GM04504 (cell line): ENCODE data around the gene CAMKMT.

Source experiments
- DNase-seq: peaks from one replicate; pipeline ENCODE4 v3.0.0-alpha.2; 2012; ENCODE audit warnings: low read depth

CAMKMT gene

GRCh38 chr2:44744961-44745892 is 383.5 kb downstream of the CAMKMT start:
- DNase-seq = no peak

GRCh38 chr2:44745922-44746766 is 384.4 kb downstream of the CAMKMT start:
- no peak for DNase-seq

GRCh38 chr2:44746856-44747615 is 385.3 kb downstream of the CAMKMT start:
- DNase-seq = no peak

GRCh38 chr2:44747794-44748193 is 386.0 kb downstream of the CAMKMT start:
- no peak for DNase-seq

GRCh38 chr2:44751754-44752479 is 390.2 kb downstream of the CAMKMT start:
- DNase-seq = no peak

GRCh38 chr2:44752761-44753160 is 391.0 kb downstream of the CAMKMT start:
- DNase-seq = no peak

GRCh38 chr2:44753552-44754285 is 392.0 kb downstream of the CAMKMT start:
- DNase-seq = peak; percentile 25

- no peak for DNase-seq
Observed at GRCh38 chr2:44758591-44758990, 396.8 kb downstream of the CAMKMT start.

GRCh38 chr2:44759823-44760222 is 398.1 kb downstream of the CAMKMT start:
- no peak for DNase-seq

GRCh38 chr2:44763275-44763782 is 401.6 kb downstream of the CAMKMT start:
- DNase-seq = no peak

- no peak for DNase-seq
Observed at GRCh38 chr2:44766220-44766619, 404.5 kb downstream of the CAMKMT start.

- DNase-seq = no peak
Observed at GRCh38 chr2:44766777-44767176, 405.0 kb downstream of the CAMKMT start.

GRCh38 chr2:44767691-44768090 is 405.9 kb downstream of the CAMKMT start:
- DNase-seq = no peak

- DNase-seq = no peak
Observed at GRCh38 chr2:44768438-44769236, 406.9 kb downstream of the CAMKMT start.

GRCh38 chr2:44769349-44770011 is 407.7 kb downstream of the CAMKMT start:
- no peak for DNase-seq

- no peak for DNase-seq
Observed at GRCh38 chr2:44770221-44771195, 408.8 kb downstream of the CAMKMT start.

- no peak for DNase-seq
Observed at GRCh38 chr2:44771522-44771921, 409.8 kb downstream of the CAMKMT start.

GRCh38 chr2:44772131-44772530 is 410.4 kb downstream of the CAMKMT start:
- DNase-seq = no peak
